IgD-negative memory B cell (primary cell): ENCODE results near the gene STK32C. TPM values are rescaled to one million over a fixed set of nuclear protein-coding genes. Genes with fewer than 3 reads are reported as not detected.
"Not testable (repeated sequence)": the region's sequence is repeated elsewhere in the genome, so short reads cannot be mapped to it uniquely, and the experiment has no call there.

ENCODE experiments used
- H3K27ac Mint-ChIP-seq, 3 donors: one replicate each; pipeline ENCODE4 v1.8.0; 2020 to 2022; ENCODE audit warnings: mild to moderate bottlenecking in 3 of 3, mixed read lengths in 3 of 3, moderate library complexity in 1 of 3
- H3K27me3 Mint-ChIP-seq: one replicate; pipeline ENCODE4 v1.8.0; 2021; ENCODE audit warnings: mixed read lengths
- H3K36me3 Mint-ChIP-seq: one replicate; pipeline ENCODE4 v1.8.0; 2020; ENCODE audit warnings: mild to moderate bottlenecking, mixed read lengths
- H3K4me1 Mint-ChIP-seq, 3 donors: one replicate each; pipeline ENCODE4 v1.8.0; 2020 to 2022; ENCODE audit warnings: mixed read lengths in 3 of 3, mild to moderate bottlenecking in 1 of 3
- H3K4me3 Mint-ChIP-seq, 4 donors: one replicate each; pipeline ENCODE4 v1.8.0; 2020 to 2022; ENCODE audit warnings: mild to moderate bottlenecking in 4 of 4, mixed read lengths in 4 of 4, moderate library complexity in 3 of 4
- H3K9me3 Mint-ChIP-seq, 3 donors: one replicate each; pipeline ENCODE4 v1.8.0; 2020 to 2021; ENCODE audit warnings: mixed read lengths in 3 of 3, mild to moderate bottlenecking in 1 of 3
- polyA plus RNA-seq: library from polyadenylated mRNA; unstranded; fragments of 300-500 nt; fragmentation: Illumina TruSeq; gene quantifications from one replicate; pipeline ENCODE4 v1.2.3, GENCODE V29; 2021

STK32C gene
- polyA plus RNA-seq, 1 donor from 2014 or later, result 4.0 TPM

- Mint-ChIP-seq H3K36me3 (peaks cover 6% of the 10 kb centered on the region), H3K27ac (peak within 1 kb of the TSS; percentile 98 to 100 (median 99)), H3K4me1 (peaks cover 18 to 43% (median 22%) of the 10 kb centered on the region in 3 donors), H3K27me3 (no peaks in the 10 kb centered on the region), H3K4me3 (peak within 1 kb of the TSS; percentile 93 to 99 (median 97)), H3K9me3 (peaks cover 0 to 1% (median 0%) of the 10 kb centered on the region in 3 donors)
Measured at GRCh38 chr10:132331601-132332432, 24.1 kb upstream of the STK32C start, which contains the start of gene LRRC27. Gene LRRC27 (plus strand): TSS chr10:132332193. CDS start chr10:132333525, 1,332 bp downstream.

GRCh38 chr10:132330486-132330833 is 22.7 kb upstream of the STK32C start:
- peaks cover 0 to 1% (median 0%) of the 10 kb centered on the region in 3 donors for H3K9me3 Mint-ChIP-seq
- H3K27me3 Mint-ChIP-seq, result no peaks in the 10 kb centered on the region
- peaks cover 17 to 38% (median 31%) of the 10 kb centered on the region in 3 donors for H3K4me1 Mint-ChIP-seq
- peaks cover 6% of the 10 kb centered on the region for H3K36me3 Mint-ChIP-seq
- peak overlapping the region; percentile 93 to 99 (median 97) for H3K4me3 Mint-ChIP-seq
- peak overlapping the region in 2 of 3 donors; percentile 94 to 100 for H3K27ac Mint-ChIP-seq

GRCh38 chr10:132329565-132330485 is 22.1 kb upstream of the STK32C start:
- Mint-ChIP-seq H3K27ac (peak overlapping the region; percentile 65 to 100 (median 94)), H3K9me3 (peaks cover 0 to 1% (median 0%) of the 10 kb centered on the region in 3 donors), H3K36me3 (peaks cover 6% of the 10 kb centered on the region), H3K4me1 (peaks cover 17 to 39% (median 33%) of the 10 kb centered on the region in 3 donors), H3K4me3 (peak overlapping the region; percentile 82 to 99 (median 97)), H3K27me3 (no peaks in the 10 kb centered on the region)

- Mint-ChIP-seq H3K9me3 (peaks cover 0 to 1% (median 0%) of the 10 kb centered on the region in 3 donors), H3K27me3 (no peaks in the 10 kb centered on the region), H3K36me3 (peaks cover 5% of the 10 kb centered on the region), H3K4me1 (peaks cover 17 to 41% (median 37%) of the 10 kb centered on the region in 3 donors), H3K27ac (peak overlapping the region in 1 of 3 donors; percentile 85), H3K4me3 (peak overlapping the region in 2 of 4 donors; percentile 27 to 99)
Measured at GRCh38 chr10:132328738-132329137, 21.0 kb upstream of the STK32C start.

GRCh38 chr10:132328106-132328505 is 20.4 kb upstream of the STK32C start:
- H3K4me3 Mint-ChIP-seq, result peak overlapping the region in 1 of 4 donors; percentile 99
- H3K4me1 Mint-ChIP-seq, result peaks cover 17 to 38% (median 37%) of the 10 kb centered on the region in 3 donors
- peak overlapping the region in 1 of 3 donors; percentile 85 for H3K27ac Mint-ChIP-seq

GRCh38 chr10:132326925-132327324 is 19.2 kb upstream of the STK32C start:
- Mint-ChIP-seq H3K27me3 (no peaks in the 10 kb centered on the region), H3K9me3 (peaks cover 0 to under 1% (median 0%) of the 10 kb centered on the region in 3 donors), H3K36me3 (peaks cover 5% of the 10 kb centered on the region), H3K4me3 (peak overlapping the region in 2 of 4 donors; percentile 2 to 5), H3K27ac (peak overlapping the region in 2 of 3 donors; percentile 13 to 37), H3K4me1 (peaks cover 17 to 33% (median 29%) of the 10 kb centered on the region in 3 donors)

More at GRCh38 chr10:132328106-132328505, 20.4 kb upstream of the STK32C start:
- peaks cover 5% of the 10 kb centered on the region for H3K36me3 Mint-ChIP-seq
- peaks cover 0 to 1% (median 0%) of the 10 kb centered on the region in 3 donors for H3K9me3 Mint-ChIP-seq
- no peaks in the 10 kb centered on the region for H3K27me3 Mint-ChIP-seq

GRCh38 chr10:132326344-132326889 is 18.7 kb upstream of the STK32C start:
- peak overlapping the region in 1 of 3 donors; percentile 37 for H3K27ac Mint-ChIP-seq
- no peaks in the 10 kb centered on the region for H3K27me3 Mint-ChIP-seq
- H3K9me3 Mint-ChIP-seq, result no peaks in the 10 kb centered on the region
- H3K4me1 Mint-ChIP-seq, result peaks cover 16 to 33% (median 29%) of the 10 kb centered on the region in 3 donors
- peak overlapping the region in 2 of 4 donors; percentile 2 to 5 for H3K4me3 Mint-ChIP-seq
- H3K36me3 Mint-ChIP-seq, result peaks cover 5% of the 10 kb centered on the region

- Mint-ChIP-seq H3K4me1 (peaks cover 6 to 20% (median 19%) of the 10 kb centered on the region in 3 donors), H3K4me3 (peak overlapping the region in 1 of 4 donors; percentile 52), H3K9me3 (no peaks in the 10 kb centered on the region), H3K36me3 (peaks cover 5% of the 10 kb centered on the region), H3K27me3 (no peaks in the 10 kb centered on the region), H3K27ac (peak overlapping the region in 1 of 3 donors; percentile 13)
Measured at GRCh38 chr10:132324186-132324585, 16.4 kb upstream of the STK32C start.

GRCh38 chr10:132322586-132323048 is 14.9 kb upstream of the STK32C start:
- Mint-ChIP-seq H3K9me3 (no peaks in the 10 kb centered on the region), H3K4me1 (peaks cover 6 to 19% (median 14%) of the 10 kb centered on the region in 3 donors), H3K4me3 (no peak overlapping the region), H3K27me3 (no peaks in the 10 kb centered on the region), H3K27ac (no peak overlapping the region), H3K36me3 (peaks cover 3% of the 10 kb centered on the region)

GRCh38 chr10:132321726-132322125 is 14.0 kb upstream of the STK32C start:
- H3K9me3 Mint-ChIP-seq, result no peaks in the 10 kb centered on the region
- no peaks in the 10 kb centered on the region for H3K27me3 Mint-ChIP-seq
- no peak overlapping the region for H3K27ac Mint-ChIP-seq
- H3K4me1 Mint-ChIP-seq, result peaks cover 5 to 14% (median 10%) of the 10 kb centered on the region in 3 donors
- H3K36me3 Mint-ChIP-seq, result peaks cover 3% of the 10 kb centered on the region
- no peak overlapping the region for H3K4me3 Mint-ChIP-seq

- Mint-ChIP-seq H3K9me3 (no peaks in the 10 kb centered on the region), H3K27ac (no peak overlapping the region), H3K36me3 (peaks cover 3% of the 10 kb centered on the region), H3K4me1 (peaks cover 5 to 7% (median 7%) of the 10 kb centered on the region in 3 donors), H3K4me3 (no peak overlapping the region), H3K27me3 (no peaks in the 10 kb centered on the region)
Measured at GRCh38 chr10:132320654-132321469, 13.1 kb upstream of the STK32C start.

- no peaks in the 10 kb centered on the region for H3K9me3 Mint-ChIP-seq
- H3K4me3 Mint-ChIP-seq, result no peak overlapping the region
- H3K27me3 Mint-ChIP-seq, result no peaks in the 10 kb centered on the region
- no peak overlapping the region for H3K27ac Mint-ChIP-seq
- peaks cover 5 to 7% (median 6%) of the 10 kb centered on the region in 3 donors for H3K4me1 Mint-ChIP-seq
- peaks cover 3% of the 10 kb centered on the region for H3K36me3 Mint-ChIP-seq
Measured at GRCh38 chr10:132319853-132320653, 12.3 kb upstream of the STK32C start.

- not testable (repeated sequence) for H3K36me3 Mint-ChIP-seq, H3K27me3 Mint-ChIP-seq, H3K9me3 Mint-ChIP-seq, H3K27ac Mint-ChIP-seq, H3K4me1 Mint-ChIP-seq, H3K4me3 Mint-ChIP-seq
Measured at GRCh38 chr10:132317477-132317876, 9.7 kb upstream of the STK32C start.
